GM23248 (cell line): Measurements from ENCODE around the gene PDE2A.

Experiments used
- EZH2 ChIP-seq: fragments of 200-600 bp; sonication (generic); IDR thresholded peaks from 2 replicates; pipeline ENCODE4 v1.6.1; 2018; ENCODE audit warnings: antibody characterized with exemption, mild to moderate bottlenecking; ENCODE audit not compliant: insufficient read depth, poor library complexity, severe bottlenecking
- EZH2phosphoT487 ChIP-seq: fragments of 200-600 bp; sonication (generic); IDR thresholded peaks from 2 replicates; pipeline ENCODE4 v1.6.1; 2018; ENCODE audit warnings: antibody characterized with exemption, moderate library complexity, mild to moderate bottlenecking, low read depth; ENCODE audit not compliant: insufficient read depth

DNA sequence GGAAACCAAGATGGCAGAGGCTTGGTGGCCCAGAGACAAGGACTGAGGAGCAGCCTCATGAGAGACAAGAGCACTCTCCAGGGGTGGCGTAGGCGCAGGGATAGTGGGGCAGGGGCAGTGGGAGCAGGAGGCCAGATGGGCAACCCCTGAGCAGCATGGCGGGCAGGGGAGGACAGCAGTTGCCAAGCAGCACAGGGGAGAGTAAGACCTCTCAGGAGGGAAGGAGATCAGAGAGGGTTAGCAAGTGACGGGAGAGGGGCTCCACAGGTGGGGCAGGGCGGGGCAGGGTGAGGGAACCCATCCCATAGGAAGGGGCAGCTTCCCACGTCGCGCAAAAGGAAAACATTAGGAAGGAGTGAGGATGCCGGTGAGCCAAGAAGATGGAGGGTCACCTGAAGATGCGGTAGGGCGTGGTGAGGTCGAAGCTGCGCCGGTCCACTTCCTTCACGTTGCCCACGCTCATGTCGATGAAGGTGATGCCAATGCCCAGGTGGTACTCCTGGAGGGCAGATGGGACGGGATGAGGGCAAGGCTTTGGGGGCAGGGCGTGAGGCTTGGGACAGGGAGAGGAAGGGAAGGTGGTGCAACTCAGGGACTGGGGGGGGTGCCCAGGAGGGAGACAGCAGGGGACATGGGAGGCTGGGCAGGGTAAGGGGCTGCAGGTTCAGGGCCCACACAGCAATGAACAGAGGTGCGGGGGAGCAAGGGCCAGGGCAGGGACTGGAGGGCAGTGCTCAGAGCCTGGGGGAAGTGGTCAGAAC is 35.4 kb upstream of the PDE2A start:
- TF ChIP-seq EZH2 (no peak), EZH2phosphoT487 (no peak)
